ENCODE results near the gene NOLC1.

The NOLC1 gene

GRCh38 chr10:102151774-102152544, at the start of gene NOLC1:
TSS of gene NOLC1 (plus strand) at chr10:102152389. CDS start at chr10:102152411, 22 bp downstream.
- peak; percentile 97 for FAIRE-seq

GRCh38 chr10:102102421-102102820, 49.8 kb upstream of the NOLC1 start:
- no peak for FAIRE-seq

- no peak for FAIRE-seq
Observed at GRCh38 chr10:102106998-102107397, 45.2 kb upstream of the NOLC1 start.

- no peak for FAIRE-seq
Observed at GRCh38 chr10:102109166-102110116, 42.7 kb upstream of the NOLC1 start.

GRCh38 chr10:102111276-102111675, 40.9 kb upstream of the NOLC1 start:
- FAIRE-seq: no peak

- no peak for FAIRE-seq
Observed at GRCh38 chr10:102112210-102112817, 39.9 kb upstream of the NOLC1 start.

- FAIRE-seq: no peak
Observed at GRCh38 chr10:102113261-102113955, 38.8 kb upstream of the NOLC1 start.

GRCh38 chr10:102113956-102114857, 38.0 kb upstream of the NOLC1 start:
- no peak for FAIRE-seq

GRCh38 chr10:102114861-102115618, 37.1 kb upstream of the NOLC1 start:
- no peak for FAIRE-seq

GRCh38 chr10:102115775-102116174, 36.4 kb upstream of the NOLC1 start:
- FAIRE-seq: no peak

- no peak for FAIRE-seq
Observed at GRCh38 chr10:102116656-102117055, 35.5 kb upstream of the NOLC1 start.

GRCh38 chr10:102117391-102118159, 34.6 kb upstream of the NOLC1 start:
- no peak for FAIRE-seq

- FAIRE-seq: no peak
Observed at GRCh38 chr10:102118867-102119266, 33.3 kb upstream of the NOLC1 start.

- no peak for FAIRE-seq
Observed at GRCh38 chr10:102119417-102120141, 32.6 kb upstream of the NOLC1 start.

- no peak for FAIRE-seq
Observed at GRCh38 chr10:102120142-102120990, 31.8 kb upstream of the NOLC1 start, which contains the start of gene LDB1. TSS of gene LDB1 (minus strand) at chr10:102120368. CDS start at chr10:102120110, 258 bp downstream.

- FAIRE-seq: peak; percentile 91
Observed at GRCh38 chr10:102120991-102121738, 31.0 kb upstream of the NOLC1 start.

GRCh38 chr10:102121739-102122372, 30.3 kb upstream of the NOLC1 start:
- FAIRE-seq: no peak

Measured in TTC549 (cell line).